Measurements from ENCODE around the gene IGHMBP2.

DNA sequence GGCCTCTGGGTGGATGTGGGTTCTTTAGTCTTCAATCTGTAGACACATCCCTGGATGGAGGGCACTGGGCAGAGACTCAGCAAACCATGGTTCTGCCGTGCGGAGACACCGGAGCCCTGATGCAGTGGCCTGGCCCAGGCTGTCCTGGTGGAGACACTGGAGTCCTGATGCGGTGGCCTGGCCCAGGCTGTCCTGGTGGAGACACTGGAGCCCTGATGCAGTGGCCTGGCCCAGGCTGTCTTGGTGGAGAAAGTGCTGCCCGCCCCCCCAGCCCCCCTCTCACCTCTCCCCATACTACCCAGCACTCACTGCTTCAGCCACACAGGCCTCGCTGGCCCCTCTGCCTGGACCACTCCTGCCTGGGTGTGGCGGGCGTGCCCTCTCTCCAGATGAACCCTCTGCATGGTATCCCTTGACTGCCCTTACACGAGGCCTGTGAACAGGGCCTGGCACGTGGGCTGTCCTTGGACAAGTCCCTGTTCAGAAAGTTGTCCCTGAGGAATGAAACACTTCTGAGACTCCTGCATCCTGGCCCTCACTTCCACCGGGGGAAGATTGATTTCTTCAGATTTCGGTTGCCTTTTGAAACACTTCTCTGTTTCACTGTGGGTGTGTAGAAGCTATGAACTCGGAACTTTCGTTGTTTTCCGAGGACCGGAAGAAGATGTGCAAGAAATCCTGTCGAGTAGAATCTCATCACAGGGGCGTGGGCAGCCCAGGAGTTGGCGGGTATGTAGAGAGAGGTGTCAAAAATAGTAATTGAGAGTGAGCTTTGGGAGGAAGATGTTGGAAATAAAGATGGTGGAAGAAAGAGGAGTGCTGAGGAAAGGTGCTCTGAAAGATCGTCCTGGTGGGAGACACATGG, 26.2 kb downstream of the IGHMBP2 start:
- TF ChIP-seq, protein P1, sequence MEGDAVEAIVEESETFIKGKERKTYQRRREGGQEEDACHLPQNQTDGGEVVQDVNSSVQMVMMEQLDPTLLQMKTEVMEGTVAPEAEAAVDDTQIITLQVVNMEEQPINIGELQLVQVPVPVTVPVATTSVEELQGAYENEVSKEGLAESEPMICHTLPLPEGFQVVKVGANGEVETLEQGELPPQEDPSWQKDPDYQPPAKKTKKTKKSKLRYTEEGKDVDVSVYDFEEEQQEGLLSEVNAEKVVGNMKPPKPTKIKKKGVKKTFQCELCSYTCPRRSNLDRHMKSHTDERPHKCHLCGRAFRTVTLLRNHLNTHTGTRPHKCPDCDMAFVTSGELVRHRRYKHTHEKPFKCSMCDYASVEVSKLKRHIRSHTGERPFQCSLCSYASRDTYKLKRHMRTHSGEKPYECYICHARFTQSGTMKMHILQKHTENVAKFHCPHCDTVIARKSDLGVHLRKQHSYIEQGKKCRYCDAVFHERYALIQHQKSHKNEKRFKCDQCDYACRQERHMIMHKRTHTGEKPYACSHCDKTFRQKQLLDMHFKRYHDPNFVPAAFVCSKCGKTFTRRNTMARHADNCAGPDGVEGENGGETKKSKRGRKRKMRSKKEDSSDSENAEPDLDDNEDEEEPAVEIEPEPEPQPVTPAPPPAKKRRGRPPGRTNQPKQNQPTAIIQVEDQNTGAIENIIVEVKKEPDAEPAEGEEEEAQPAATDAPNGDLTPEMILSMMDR (IDR thresholded peaks at IDR 0.05; ENCODE audit: poor library complexity, severe bottlenecking): no peak
- no peak for TF ChIP-seq MXI1 (conservative IDR thresholded peaks at IDR 0.05; ENCODE audit: poor library complexity, severe bottlenecking)
- TF ChIP-seq EZH2 (IDR thresholded peaks at IDR 0.05; ENCODE audit: borderline replicate concordance, insufficient read depth, low read length, poor library complexity, severe bottlenecking): no peak
- TF ChIP-seq RAD21 (conservative IDR thresholded peaks at IDR 0.05): no peak
- TF ChIP-seq POLR2AphosphoS5 (IDR thresholded peaks at IDR 0.05): no peak
- no peak for TF ChIP-seq TAF1 (IDR thresholded peaks at IDR 0.05; ENCODE audit: low read depth)
- TF ChIP-seq EP300 (conservative IDR thresholded peaks at IDR 0.05; ENCODE audit: poor library complexity, severe bottlenecking): no peak
- TF ChIP-seq, protein P2, sequence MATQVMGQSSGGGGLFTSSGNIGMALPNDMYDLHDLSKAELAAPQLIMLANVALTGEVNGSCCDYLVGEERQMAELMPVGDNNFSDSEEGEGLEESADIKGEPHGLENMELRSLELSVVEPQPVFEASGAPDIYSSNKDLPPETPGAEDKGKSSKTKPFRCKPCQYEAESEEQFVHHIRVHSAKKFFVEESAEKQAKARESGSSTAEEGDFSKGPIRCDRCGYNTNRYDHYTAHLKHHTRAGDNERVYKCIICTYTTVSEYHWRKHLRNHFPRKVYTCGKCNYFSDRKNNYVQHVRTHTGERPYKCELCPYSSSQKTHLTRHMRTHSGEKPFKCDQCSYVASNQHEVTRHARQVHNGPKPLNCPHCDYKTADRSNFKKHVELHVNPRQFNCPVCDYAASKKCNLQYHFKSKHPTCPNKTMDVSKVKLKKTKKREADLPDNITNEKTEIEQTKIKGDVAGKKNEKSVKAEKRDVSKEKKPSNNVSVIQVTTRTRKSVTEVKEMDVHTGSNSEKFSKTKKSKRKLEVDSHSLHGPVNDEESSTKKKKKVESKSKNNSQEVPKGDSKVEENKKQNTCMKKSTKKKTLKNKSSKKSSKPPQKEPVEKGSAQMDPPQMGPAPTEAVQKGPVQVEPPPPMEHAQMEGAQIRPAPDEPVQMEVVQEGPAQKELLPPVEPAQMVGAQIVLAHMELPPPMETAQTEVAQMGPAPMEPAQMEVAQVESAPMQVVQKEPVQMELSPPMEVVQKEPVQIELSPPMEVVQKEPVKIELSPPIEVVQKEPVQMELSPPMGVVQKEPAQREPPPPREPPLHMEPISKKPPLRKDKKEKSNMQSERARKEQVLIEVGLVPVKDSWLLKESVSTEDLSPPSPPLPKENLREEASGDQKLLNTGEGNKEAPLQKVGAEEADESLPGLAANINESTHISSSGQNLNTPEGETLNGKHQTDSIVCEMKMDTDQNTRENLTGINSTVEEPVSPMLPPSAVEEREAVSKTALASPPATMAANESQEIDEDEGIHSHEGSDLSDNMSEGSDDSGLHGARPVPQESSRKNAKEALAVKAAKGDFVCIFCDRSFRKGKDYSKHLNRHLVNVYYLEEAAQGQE (IDR thresholded peaks at IDR 0.05; ENCODE audit: borderline replicate concordance): no peak

Data from neural cell (in vitro differentiated cells).